SK-N-SH (cell line): Measurements from ENCODE around the gene SCNN1B. TPM values are rescaled to one million over a fixed set of nuclear protein-coding genes. Genes with fewer than 3 reads are reported as not detected.

ENCODE experiments used
- CTCF ChIA-PET: fragments of 300-600, 350-600 bp; formaldehyde crosslinking; extraction: SDS; loops from one replicate; lab custom pipeline; 2021; lab: Yijun Ruan, JAX
- POLR2A ChIA-PET: fragments of 350-600 bp; sonication (Branson Sonifier 250); formaldehyde crosslinking; extraction: SDS; loops from one replicate; lab custom pipeline; 2020; ENCODE audit warnings: antibody characterized with exemption, inconsistent platforms; lab: Yijun Ruan, JAX
- DNase-seq: peaks from one replicate; pipeline ENCODE4 v3.0.0; 2012
- H2AFZ ChIP-seq: fragments of 200-600 bp; sonication (generic); 2 replicates; pipeline ENCODE4 v1.8.1; 2016; ENCODE audit warnings: antibody characterized with exemption, mild to moderate bottlenecking, low read depth
- H3F3A ChIP-seq: fragments of 200-600 bp; sonication (generic); replicated peaks from 2 replicates; pipeline ENCODE3; 2016; ENCODE audit warnings: antibody characterized with exemption, mild to moderate bottlenecking; ENCODE audit not compliant: insufficient read depth
- H3K27ac ChIP-seq, 2 experiments: fragments of 200-500 bp in 1 of 2; fragments of 200-600 bp in 1 of 2; sonication (Bioruptor generic) in 1 of 2; sonication (generic), shearing (Covaris generic) in 1 of 2; 2 replicates each; pipeline versions ENCODE4 v1.5.1 to v1.6.1; 2014 to 2016; ENCODE audit warnings: low read depth in 2 of 2, inconsistent platforms in 1 of 2, low read length in 1 of 2, mild to moderate bottlenecking in 1 of 2, mixed read lengths in 1 of 2
- H3K27me3 ChIP-seq: fragments of 200-600 bp; sonication (generic), shearing (Covaris generic); 2 replicates; pipeline ENCODE4 v1.6.1; 2016; ENCODE audit warnings: mixed run types; ENCODE audit not compliant: insufficient read depth
- H3K36me3 ChIP-seq, 2 experiments: fragments of 200-500 bp in 1 of 2; fragments of 200-600 bp in 1 of 2; sonication (Bioruptor generic) in 1 of 2; sonication (generic) in 1 of 2; replicated peaks in 1 of 2; 2 replicates each; pipeline versions ENCODE3 to v1.5.1; 2014 to 2016; ENCODE audit warnings: low read length in 1 of 2, mild to moderate bottlenecking in 1 of 2; ENCODE audit not compliant: insufficient read depth in 2 of 2, control insufficient read depth in 1 of 2
- H3K4me1 ChIP-seq, 2 experiments: fragments of 200-500 bp in 1 of 2; fragments of 200-600 bp in 1 of 2; sonication (Bioruptor generic) in 1 of 2; sonication (generic), shearing (Covaris generic) in 1 of 2; 2 replicates each; pipeline versions ENCODE4 v1.5.1 to v1.6.1; 2014 to 2016; ENCODE audit warnings: low read depth in 1 of 2, low read length in 1 of 2, mixed run types in 1 of 2; ENCODE audit not compliant: insufficient read depth in 2 of 2, control insufficient read depth in 1 of 2
- H3K4me2 ChIP-seq: fragments of 200-600 bp; sonication (generic), shearing (Covaris generic); 2 replicates; pipeline ENCODE4 v1.6.1; 2017; ENCODE audit warnings: mixed run types
- H3K4me3 ChIP-seq, 2 experiments: fragments of 200-500 bp in 1 of 2; fragments of 200-600 bp in 1 of 2; sonication (Bioruptor generic) in 1 of 2; sonication (generic), shearing (Covaris generic) in 1 of 2; 2 replicates each; pipeline versions ENCODE4 v1.5.1 to v1.8.1; 2014 to 2016; ENCODE audit warnings: low read depth in 2 of 2, inconsistent platforms in 1 of 2, low read length in 1 of 2, mild to moderate bottlenecking in 1 of 2, mixed read lengths in 1 of 2, moderate library complexity in 1 of 2
- H3K79me2 ChIP-seq: fragments of 200-600 bp; sonication (generic); 2 replicates; pipeline ENCODE4 v1.8.1; 2017; ENCODE audit warnings: mild to moderate bottlenecking; ENCODE audit not compliant: insufficient read depth
- H3K9ac ChIP-seq: fragments of 200-600 bp; sonication (generic); 2 replicates; pipeline ENCODE4 v1.6.1; 2017; ENCODE audit warnings: mixed run types
- H3K9me2 ChIP-seq: fragments of 200-600 bp; sonication (generic); 2 replicates; pipeline ENCODE4 v1.6.1; 2017; ENCODE audit warnings: mixed run types
- H3K9me3 ChIP-seq: fragments of 200-600 bp; sonication (generic); 2 replicates; pipeline ENCODE4 v1.6.1; 2017; ENCODE audit warnings: mixed run types, mild to moderate bottlenecking, moderate library complexity
- H4K20me1 ChIP-seq: fragments of 200-600 bp; sonication (generic); 2 replicates; pipeline ENCODE4 v1.6.1; 2017; ENCODE audit warnings: mild to moderate bottlenecking, mixed run types; ENCODE audit not compliant: insufficient read depth
- EZH2phosphoT487 ChIP-seq: fragments of 200-600 bp; sonication (generic); IDR thresholded peaks from 2 replicates; pipeline ENCODE4 v1.6.1; 2017; ENCODE audit warnings: low read depth, mixed run types, mild to moderate bottlenecking, antibody characterized with exemption, moderate library complexity, borderline replicate concordance
- FOSL2 ChIP-seq: IDR thresholded peaks from 2 replicates; pipeline ENCODE4 v1.4.0; 2012; ENCODE audit warnings: low read depth, mild to moderate bottlenecking, moderate library complexity, borderline replicate concordance
- FOXM1 ChIP-seq: IDR thresholded peaks from 2 replicates; pipeline ENCODE4 v1.4.0; 2012; ENCODE audit warnings: low read depth, mild to moderate bottlenecking
- RFX5 ChIP-seq: IDR thresholded peaks from 2 replicates; pipeline ENCODE4 v1.6.1; 2012; ENCODE audit warnings: mild to moderate bottlenecking, improper control_type of control experiment, low read length
- SIN3A ChIP-seq: IDR thresholded peaks from 2 replicates; pipeline ENCODE4 v1.6.1; 2012; ENCODE audit warnings: low read depth, mild to moderate bottlenecking, low read length, moderate library complexity, borderline replicate concordance
- SMC3 ChIP-seq: IDR thresholded peaks from 2 replicates; pipeline ENCODE4 v1.6.1; 2012; ENCODE audit warnings: low read depth, low read length, improper control_type of control experiment
- TCF12 ChIP-seq: IDR thresholded peaks from 2 replicates; pipeline ENCODE4 v1.4.0; 2012
- TEAD4 ChIP-seq: IDR thresholded peaks from 2 replicates; pipeline ENCODE4 v1.4.0; 2012; ENCODE audit warnings: mild to moderate bottlenecking, borderline replicate concordance; ENCODE audit not compliant: insufficient read depth
- WGBS: methylation state at CpG from one replicate; pipeline ENCODE4 v1.1.6; 2017; ENCODE audit warnings: low lambda C conversion rate; 5-methylcytosine and 5-hydroxymethylcytosine counted together
- polyA plus RNA-seq, 3 experiments: library from polyadenylated mRNA; depleted of rRNA; stranded (reverse); fragments of >200 nt; gene quantifications; 2 replicates each; pipeline ENCODE4 v1.2.3, GENCODE V29; 2012
- TF ChIP-seq, protein P1 (sequence below): fragments of 150-350 bp; IDR thresholded peaks from 2 replicates; pipeline ENCODE4 v1.6.1; 2016; ENCODE audit warnings: mild to moderate bottlenecking, low read depth, low read length
- TF ChIP-seq, protein P2 (sequence below): IDR thresholded peaks from 2 replicates; pipeline ENCODE4 v1.6.1; 2012; ENCODE audit warnings: mild to moderate bottlenecking, low read depth, low read length, moderate library complexity
- TF ChIP-seq, protein P3 (sequence below): IDR thresholded peaks from 2 replicates; pipeline ENCODE4 v1.4.0; 2012; ENCODE audit warnings: low read depth, borderline replicate concordance

SCNN1B gene
- polyA plus RNA-seq, 1 of the 3 experiments (the other 2 are of a cell fraction): not detected

DNA sequence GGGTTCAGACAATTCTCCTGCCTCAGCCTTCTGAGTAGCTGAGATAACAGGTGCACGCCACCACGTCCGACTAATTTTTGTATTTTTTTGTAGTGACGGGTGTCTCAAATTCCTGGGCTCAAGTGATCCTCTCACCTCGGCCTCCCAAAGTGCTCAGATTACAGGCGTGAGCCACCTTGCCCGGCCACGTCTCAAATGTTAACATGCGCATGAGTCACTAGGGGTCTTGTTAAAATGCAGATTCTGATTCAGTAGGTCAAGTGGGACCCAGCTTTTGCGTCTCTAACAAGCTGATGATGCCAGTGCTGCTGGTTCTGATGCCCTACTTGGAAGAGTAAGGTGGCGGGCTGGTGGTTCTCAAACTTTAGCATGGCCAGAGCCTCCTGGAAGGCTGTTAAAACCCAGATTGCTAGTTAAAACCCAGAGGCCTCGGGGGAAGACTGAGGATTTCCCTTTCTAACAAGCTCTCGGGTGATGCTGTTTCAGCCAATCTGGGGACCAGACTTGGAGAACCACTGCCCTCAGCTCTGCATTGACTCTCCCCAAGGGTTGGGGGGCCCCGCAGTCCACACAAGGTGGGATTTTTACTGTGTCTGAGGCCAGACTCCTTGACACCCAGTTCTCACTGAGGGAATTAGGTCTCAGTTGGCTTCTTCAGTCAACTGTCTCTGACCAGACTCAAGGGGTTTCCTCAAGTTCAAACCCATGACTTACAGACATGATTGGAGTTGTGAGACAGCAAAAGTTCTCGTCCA, 17.9 kb downstream of the SCNN1B start:
- ChIA-PET POLR2A (no interaction called here), CTCF (interaction anchor here (1.4 to 2.1 kb wide), 2 partner anchors 114 to 138 kb away, joined by 3 to 5 read pairs; no protein-coding TSS in a partner anchor)

DNA sequence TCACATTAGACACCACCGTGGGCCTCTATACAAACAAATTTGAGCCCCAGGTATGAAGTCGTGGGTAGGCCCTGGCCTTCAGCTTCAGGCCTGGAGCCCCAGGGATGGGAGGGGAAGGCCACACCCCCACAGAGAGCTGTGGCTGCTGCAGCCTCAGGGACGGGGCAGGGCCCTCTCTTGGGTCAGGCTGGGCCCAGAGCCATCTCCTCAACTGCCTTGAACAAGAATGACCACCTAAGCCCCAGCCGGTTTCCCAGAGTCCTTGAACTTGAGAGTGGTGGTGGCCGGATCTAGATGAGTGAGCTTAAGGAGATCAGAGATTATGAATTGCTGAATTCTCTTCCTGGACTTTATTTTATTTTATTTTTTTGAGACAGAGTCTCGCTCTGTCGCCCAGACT, 18.6 kb downstream of the SCNN1B start:
- WGBS: 49% methylated on average over 6 of the region's 7 CpGs
- ChIA-PET CTCF (interaction anchor here (2.1 kb wide), 1 partner anchor 113 kb away, joined by 5 read pairs; no protein-coding TSS in a partner anchor), POLR2A (no interaction called here)
- no peak for TF ChIP-seq TEAD4
- no peak for TF ChIP-seq TCF12
- no peak for TF ChIP-seq FOSL2
- TF ChIP-seq, protein P1, sequence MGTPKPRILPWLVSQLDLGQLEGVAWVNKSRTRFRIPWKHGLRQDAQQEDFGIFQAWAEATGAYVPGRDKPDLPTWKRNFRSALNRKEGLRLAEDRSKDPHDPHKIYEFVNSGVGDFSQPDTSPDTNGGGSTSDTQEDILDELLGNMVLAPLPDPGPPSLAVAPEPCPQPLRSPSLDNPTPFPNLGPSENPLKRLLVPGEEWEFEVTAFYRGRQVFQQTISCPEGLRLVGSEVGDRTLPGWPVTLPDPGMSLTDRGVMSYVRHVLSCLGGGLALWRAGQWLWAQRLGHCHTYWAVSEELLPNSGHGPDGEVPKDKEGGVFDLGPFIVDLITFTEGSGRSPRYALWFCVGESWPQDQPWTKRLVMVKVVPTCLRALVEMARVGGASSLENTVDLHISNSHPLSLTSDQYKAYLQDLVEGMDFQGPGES: no peak
- no peak for TF ChIP-seq RFX5
- TF ChIP-seq, protein P2, sequence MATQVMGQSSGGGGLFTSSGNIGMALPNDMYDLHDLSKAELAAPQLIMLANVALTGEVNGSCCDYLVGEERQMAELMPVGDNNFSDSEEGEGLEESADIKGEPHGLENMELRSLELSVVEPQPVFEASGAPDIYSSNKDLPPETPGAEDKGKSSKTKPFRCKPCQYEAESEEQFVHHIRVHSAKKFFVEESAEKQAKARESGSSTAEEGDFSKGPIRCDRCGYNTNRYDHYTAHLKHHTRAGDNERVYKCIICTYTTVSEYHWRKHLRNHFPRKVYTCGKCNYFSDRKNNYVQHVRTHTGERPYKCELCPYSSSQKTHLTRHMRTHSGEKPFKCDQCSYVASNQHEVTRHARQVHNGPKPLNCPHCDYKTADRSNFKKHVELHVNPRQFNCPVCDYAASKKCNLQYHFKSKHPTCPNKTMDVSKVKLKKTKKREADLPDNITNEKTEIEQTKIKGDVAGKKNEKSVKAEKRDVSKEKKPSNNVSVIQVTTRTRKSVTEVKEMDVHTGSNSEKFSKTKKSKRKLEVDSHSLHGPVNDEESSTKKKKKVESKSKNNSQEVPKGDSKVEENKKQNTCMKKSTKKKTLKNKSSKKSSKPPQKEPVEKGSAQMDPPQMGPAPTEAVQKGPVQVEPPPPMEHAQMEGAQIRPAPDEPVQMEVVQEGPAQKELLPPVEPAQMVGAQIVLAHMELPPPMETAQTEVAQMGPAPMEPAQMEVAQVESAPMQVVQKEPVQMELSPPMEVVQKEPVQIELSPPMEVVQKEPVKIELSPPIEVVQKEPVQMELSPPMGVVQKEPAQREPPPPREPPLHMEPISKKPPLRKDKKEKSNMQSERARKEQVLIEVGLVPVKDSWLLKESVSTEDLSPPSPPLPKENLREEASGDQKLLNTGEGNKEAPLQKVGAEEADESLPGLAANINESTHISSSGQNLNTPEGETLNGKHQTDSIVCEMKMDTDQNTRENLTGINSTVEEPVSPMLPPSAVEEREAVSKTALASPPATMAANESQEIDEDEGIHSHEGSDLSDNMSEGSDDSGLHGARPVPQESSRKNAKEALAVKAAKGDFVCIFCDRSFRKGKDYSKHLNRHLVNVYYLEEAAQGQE: no peak
- TF ChIP-seq SIN3A: no peak
- TF ChIP-seq EZH2phosphoT487: no peak
- no peak for TF ChIP-seq SMC3
- TF ChIP-seq, protein P3, sequence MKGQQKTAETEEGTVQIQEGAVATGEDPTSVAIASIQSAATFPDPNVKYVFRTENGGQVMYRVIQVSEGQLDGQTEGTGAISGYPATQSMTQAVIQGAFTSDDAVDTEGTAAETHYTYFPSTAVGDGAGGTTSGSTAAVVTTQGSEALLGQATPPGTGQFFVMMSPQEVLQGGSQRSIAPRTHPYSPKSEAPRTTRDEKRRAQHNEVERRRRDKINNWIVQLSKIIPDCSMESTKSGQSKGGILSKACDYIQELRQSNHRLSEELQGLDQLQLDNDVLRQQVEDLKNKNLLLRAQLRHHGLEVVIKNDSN: no peak
- Histone ChIP-seq H3K36me3 (no peaks in the 10 kb centered on the region), H3F3A (no peaks in the 10 kb centered on the region), H3K79me2 (no peaks in the 10 kb centered on the region), H3K4me3 (no peak overlapping the region), H3K27ac (no peak overlapping the region), H3K4me2 (no peak overlapping the region), H3K27me3 (no peaks in the 10 kb centered on the region), H3K4me1 (no peaks in the 10 kb centered on the region), H3K9ac (no peak overlapping the region), H2AFZ (no peak overlapping the region), H3K9me3 (no peaks in the 10 kb centered on the region), H4K20me1 (no peaks in the 10 kb centered on the region), H3K9me2 (no peaks in the 10 kb centered on the region)
- no peak for DNase-seq

More for the DNA sequence above, 17.9 kb downstream of the SCNN1B start:
- Histone ChIP-seq H2AFZ (no peak overlapping the region), H3K27me3 (no peaks in the 10 kb centered on the region), H3K4me2 (no peak overlapping the region), H3K9me2 (no peaks in the 10 kb centered on the region), H3K79me2 (no peaks in the 10 kb centered on the region), H3K9me3 (no peaks in the 10 kb centered on the region), H4K20me1 (no peaks in the 10 kb centered on the region), H3K4me1 (no peaks in the 10 kb centered on the region), H3K27ac (no peak overlapping the region), H3K36me3 (no peaks in the 10 kb centered on the region), H3K4me3 (no peak overlapping the region), H3K9ac (no peak overlapping the region), H3F3A (no peaks in the 10 kb centered on the region)
- no peak for DNase-seq
- no peak for TF ChIP-seq FOXM1
- 68% methylated on average over 13 of the region's 15 CpGs for WGBS
